PC-3 (cell line): Measurements from ENCODE around the gene KDM7A. TPM values are rescaled to one million over a fixed set of nuclear protein-coding genes. Genes with fewer than 3 reads are reported as not detected.

Experiments used
- ATAC-seq: fragments of 200-7000 bp; cut with Tn5 transposase; 2 replicates; pipeline ENCODE4 v1.9.1; 2020; ENCODE audit warnings: mild to moderate bottlenecking, moderate library complexity
- BruUV-seq: library from RNA; stranded (reverse); fragments of 400-500 nt; replicated peaks from 2 replicates; lab custom pipeline; 2021; lab: Mats Ljungman, UMichigan
- CTCF ChIA-PET: fragments of 300-600 bp; sonication (Branson Sonifier 250); formaldehyde crosslinking; loops from one replicate; lab custom pipeline; 2022; ENCODE audit warnings: antibody characterized with exemption; lab: Charles Lee
- POLR2A ChIA-PET: fragments of 300-600 bp; sonication (Branson Sonifier 250); formaldehyde crosslinking; loops from one replicate; lab custom pipeline; 2022; ENCODE audit warnings: antibody characterized with exemption; ENCODE audit not compliant: unreplicated experiment; lab: Charles Lee
- DNase-seq: peaks from one replicate; pipeline ENCODE4 v3.0.0-alpha.2; 2015
- H2AFZ ChIP-seq: fragments of 300-600 bp; sonication (generic); 2 replicates; pipeline ENCODE4 v1.6.0; 2016; ENCODE audit warnings: antibody characterized with exemption, low read length
- H3F3A ChIP-seq: fragments of 300-600 bp; sonication (generic); one replicate; pipeline ENCODE4 v1.6.0; 2017; ENCODE audit warnings: antibody characterized with exemption, low read length, control low read depth, mild to moderate bottlenecking; ENCODE audit not compliant: unreplicated experiment
- H3K27ac ChIP-seq: fragments of 300-600 bp; sonication (generic); 2 replicates; pipeline ENCODE4 v1.5.1; 2016; ENCODE audit warnings: mild to moderate bottlenecking, low read length
- H3K27me3 ChIP-seq: fragments of 300-600 bp; sonication (generic); 2 replicates; pipeline ENCODE4 v1.6.1; 2016; ENCODE audit warnings: low read length, mixed read lengths
- H3K36me3 ChIP-seq: fragments of 300-600 bp; sonication (generic); 2 replicates; pipeline ENCODE4 v1.6.1; 2016; ENCODE audit warnings: low read depth, mixed run types, low read length, mixed read lengths
- H3K4me1 ChIP-seq: fragments of 300-600 bp; sonication (generic); 2 replicates; pipeline ENCODE4 v1.5.1; 2016; ENCODE audit warnings: low read length; ENCODE audit not compliant: insufficient read depth
- H3K4me2 ChIP-seq: fragments of 300-600 bp; sonication (generic); 2 replicates; pipeline ENCODE4 v1.6.0; 2016; ENCODE audit warnings: low read length
- H3K4me3 ChIP-seq: fragments of 300-600 bp; sonication (generic); 2 replicates; pipeline ENCODE4 v1.5.1; 2016; ENCODE audit warnings: mild to moderate bottlenecking, low read length, mixed read lengths
- H3K79me2 ChIP-seq: fragments of 300-600 bp; sonication (generic); 2 replicates; pipeline ENCODE4 v1.6.1; 2017; ENCODE audit warnings: low read length, mixed read lengths
- H3K9ac ChIP-seq: fragments of 300-600 bp; sonication (generic); 2 replicates; pipeline ENCODE4 v1.6.0; 2016; ENCODE audit warnings: mild to moderate bottlenecking, low read length
- H3K9me2 ChIP-seq: fragments of 300-600 bp; sonication (generic); replicated peaks from 2 replicates; pipeline ENCODE4 v1.6.1; 2016; ENCODE audit warnings: mixed run types, low read length, mixed read lengths
- H3K9me3 ChIP-seq: fragments of 300-600 bp; sonication (generic); 2 replicates; pipeline ENCODE4 v1.6.1; 2016; ENCODE audit warnings: low read length, mixed read lengths
- H4K20me1 ChIP-seq: fragments of 300-600 bp; sonication (generic); 2 replicates; pipeline ENCODE4 v1.6.1; 2016; ENCODE audit warnings: low read length, mixed read lengths
- CTCF ChIP-seq: fragments of 300-600 bp; sonication (generic); conservative IDR thresholded peaks from 2 replicates; pipeline ENCODE4 v1.5.1; 2017; ENCODE audit warnings: antibody characterized with exemption, low read depth, mild to moderate bottlenecking, low read length
- EZH2 ChIP-seq: fragments of 300-600 bp; sonication (generic); IDR thresholded peaks from one replicate; pipeline ENCODE4 v1.6.1; 2017; ENCODE audit warnings: antibody characterized with exemption, mild to moderate bottlenecking, low read length; ENCODE audit not compliant: unreplicated experiment
- EZH2phosphoT487 ChIP-seq: fragments of 300-600 bp; sonication (generic); IDR thresholded peaks from 2 replicates; pipeline ENCODE4 v1.6.1; 2018; ENCODE audit warnings: mild to moderate bottlenecking, antibody characterized with exemption, low read length, borderline replicate concordance
- intact Hi-C: fragments of 100-400 bp; cut with micrococcal nuclease; formaldehyde crosslinking; loops from 2 replicates; pipeline ENCODE4 v1.9.0; 2023
- total RNA-seq: library from RNA; depleted of rRNA; stranded (reverse); fragments of >200 nt; gene quantifications from 2 replicates; pipeline ENCODE4 v1.2.3, GENCODE V29; 2014

The KDM7A gene
- total RNA-seq, 1 experiment from 2014 or later = 2.8 TPM

- Histone ChIP-seq H3K27ac (no peak overlapping the region), H3K27me3 (no peaks in the 10 kb centered on the region), H3K4me3 (no peak overlapping the region), H3K4me1 (0 out of 2 replicates have a peak, but pooled peaks cover 3% of the 10 kb centered on the region), H3K4me2 (no peak overlapping the region), H3K36me3 (no peaks in the 10 kb centered on the region), H2AFZ (no peak overlapping the region), H3F3A (no peaks in the 10 kb centered on the region), H3K79me2 (no peaks in the 10 kb centered on the region), H3K9me2 (no peaks in the 10 kb centered on the region), H4K20me1 (no peaks in the 10 kb centered on the region), H3K9me3 (no peaks in the 10 kb centered on the region), H3K9ac (no peak overlapping the region)
- ATAC-seq (no peak), DNase-seq (no peak)
- no TSS peak for BruUV-seq
- POLR2A ChIA-PET = no interaction called here
- TF ChIP-seq CTCF (no peak), EZH2 (no peak)
- intact Hi-C loops = no loop called here
- CTCF ChIA-PET = no interaction called here
Measured at GRCh38 chr7:140082770-140083169, 94.0 kb downstream of the KDM7A start.

- POLR2A ChIA-PET = no interaction called here
- no peaks in the 10 kb centered on the region for H3F3A ChIP-seq
- no peak overlapping the region for H3K27ac ChIP-seq
- H3K9ac ChIP-seq = no peak overlapping the region
- no peaks in the 10 kb centered on the region for H3K79me2 ChIP-seq
- no peak overlapping the region for H3K4me2 ChIP-seq
- H3K27me3 ChIP-seq = no peaks in the 10 kb centered on the region
- no peaks in the 10 kb centered on the region for H3K9me3 ChIP-seq
- TF ChIP-seq CTCF = no peak
- BruUV-seq = no TSS peak
- H2AFZ ChIP-seq = no peak overlapping the region
- H3K4me1 ChIP-seq = 0 out of 2 replicates have a peak, but pooled peaks cover 3% of the 10 kb centered on the region
- intact Hi-C loops = no loop called here
- CTCF ChIA-PET = no interaction called here
- no peaks in the 10 kb centered on the region for H3K9me2 ChIP-seq
- DNase-seq (no peak), ATAC-seq (no peak)
- H4K20me1 ChIP-seq = no peaks in the 10 kb centered on the region
- no peak overlapping the region for H3K4me3 ChIP-seq
- H3K36me3 ChIP-seq = no peaks in the 10 kb centered on the region
Measured at GRCh38 chr7:140081774-140082425, 94.9 kb downstream of the KDM7A start.

DNA sequence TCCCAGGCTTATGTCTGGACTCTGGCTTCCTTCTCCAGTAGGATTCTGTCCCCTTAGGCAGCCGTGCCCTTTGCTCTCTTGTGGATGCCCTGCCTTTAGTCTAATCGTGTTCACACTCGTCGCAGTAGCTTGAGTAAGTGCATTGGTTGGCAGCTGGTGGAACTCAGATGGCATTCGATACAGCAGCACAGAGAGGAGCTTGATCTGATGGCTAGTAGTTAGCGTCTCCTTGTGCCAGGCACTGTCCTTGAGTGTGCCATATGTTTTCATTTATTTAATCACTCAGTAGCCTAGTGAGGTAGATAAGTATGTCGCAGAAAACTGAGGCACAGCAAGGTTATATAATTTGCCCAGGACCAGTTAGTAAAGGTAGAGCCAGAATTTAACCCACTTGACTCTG lies 95.9 kb downstream of the KDM7A start:
- no peak overlapping the region for H3K4me3 ChIP-seq
- no peak for TF ChIP-seq EZH2
- no peak for TF ChIP-seq EZH2phosphoT487
- no peak for TF ChIP-seq CTCF
- no peak overlapping the region for H2AFZ ChIP-seq
- no peaks in the 10 kb centered on the region for H4K20me1 ChIP-seq
- H3K79me2 ChIP-seq = no peaks in the 10 kb centered on the region
- H3K9ac ChIP-seq = no peak overlapping the region
- ChIA-PET POLR2A (no interaction called here), CTCF (no interaction called here)
- intact Hi-C loops = no loop called here
- H3F3A ChIP-seq = no peaks in the 10 kb centered on the region
- H3K27me3 ChIP-seq = no peaks in the 10 kb centered on the region
- no peaks in the 10 kb centered on the region for H3K9me3 ChIP-seq
- no peak overlapping the region for H3K4me2 ChIP-seq
- H3K4me1 ChIP-seq = 0 out of 2 replicates have a peak, but pooled peaks cover 3% of the 10 kb centered on the region
- no peaks in the 10 kb centered on the region for H3K36me3 ChIP-seq
- TSS peak; percentile 13 for BruUV-seq
- H3K27ac ChIP-seq = no peak overlapping the region
- no peak for DNase-seq
- no peaks in the 10 kb centered on the region for H3K9me2 ChIP-seq
- ATAC-seq = no peak
